CD4-positive, alpha-beta T cell (primary cell): ENCODE measurements around the gene ELMO1. TPM values are rescaled to one million over a fixed set of nuclear protein-coding genes. Genes with fewer than 3 reads are reported as not detected.

Experiments
- ATAC-seq: fragments of 200-7000 bp; cut with Tn5 transposase; one replicate; pipeline ENCODE4 v1.10.0; 2022; ENCODE audit warnings: mild to moderate bottlenecking; ENCODE audit not compliant: poor library complexity
- CTCF ChIA-PET: fragments of 350-600 bp; sonication (Branson Sonifier 250); formaldehyde crosslinking; loops from one replicate; lab custom pipeline; 2021; ENCODE audit warnings: antibody characterized with exemption, inconsistent platforms; lab: Charles Lee
- POLR2A ChIA-PET: fragments of 350-600 bp; sonication (Branson Sonifier 250); formaldehyde crosslinking; loops from one replicate; lab custom pipeline; 2021; ENCODE audit warnings: antibody characterized with exemption, inconsistent platforms; lab: Charles Lee
- DNase-seq, 14 experiments: peaks; one replicate each; pipeline ENCODE4 v3.0.0-alpha.2; 2013 to 2020; ENCODE audit warnings: mixed read lengths in 2 of 14
- H3K27ac ChIP-seq, 2 donors: one replicate each; pipeline versions ENCODE4 v1.5.1 to v1.7.0; 2013; ENCODE audit warnings: low read length in 2 of 2, low read depth in 1 of 2, mild to moderate bottlenecking in 1 of 2
- H3K27me3 ChIP-seq, 2 experiments: 1 replicate in 1 of 2; 2 replicates in 1 of 2; pipeline versions ENCODE4 v1.6.1 to v1.7.0; 2013; ENCODE audit warnings: low read length in 2 of 2, control low read depth in 1 of 2, mild to moderate bottlenecking in 1 of 2, moderate library complexity in 1 of 2; ENCODE audit not compliant: insufficient read depth in 2 of 2, control insufficient read depth in 1 of 2
- H3K36me3 ChIP-seq: one replicate; pipeline ENCODE4 v1.6.1; 2013; ENCODE audit warnings: low read length, control low read depth; ENCODE audit not compliant: insufficient read depth
- H3K4me1 ChIP-seq: one replicate; pipeline ENCODE4 v1.6.1; 2013; ENCODE audit warnings: low read length, control low read depth; ENCODE audit not compliant: insufficient read depth
- H3K4me3 ChIP-seq: one replicate; pipeline ENCODE4 v1.5.1; 2013; ENCODE audit warnings: mild to moderate bottlenecking, low read length, moderate library complexity
- H3K9me3 ChIP-seq, 2 experiments: 1 replicate in 1 of 2; 2 replicates in 1 of 2; pipeline versions ENCODE4 v1.6.1 to v1.7.0; 2013; ENCODE audit warnings: low read length in 2 of 2, mild to moderate bottlenecking in 2 of 2, control low read depth in 1 of 2, moderate library complexity in 1 of 2; ENCODE audit not compliant: control insufficient read depth in 1 of 2, insufficient read depth in 1 of 2
- H3K27ac Mint-ChIP-seq: one replicate; pipeline ENCODE4 v1.8.0; 2020; ENCODE audit warnings: mixed read lengths
- H3K27me3 Mint-ChIP-seq: one replicate; pipeline ENCODE4 v1.8.0; 2021; ENCODE audit warnings: mixed read lengths
- H3K36me3 Mint-ChIP-seq: one replicate; pipeline ENCODE4 v1.8.0; 2021; ENCODE audit warnings: low read depth, mixed read lengths
- H3K4me1 Mint-ChIP-seq: one replicate; pipeline ENCODE4 v1.8.0; 2021; ENCODE audit warnings: low read depth, mixed read lengths
- H3K4me3 Mint-ChIP-seq: one replicate; pipeline ENCODE4 v1.8.0; 2020; ENCODE audit warnings: mild to moderate bottlenecking, mixed read lengths
- H3K9me3 Mint-ChIP-seq: one replicate; pipeline ENCODE4 v1.8.0; 2020; ENCODE audit warnings: mixed read lengths
- intact Hi-C, 2 experiments: fragments of 100-400 bp; cut with DNase I in 1 of 2; cut with micrococcal nuclease in 1 of 2; formaldehyde crosslinking; loops; one replicate each; pipeline versions ENCODE4 v1.15.1 to v1.9.0; 2023 to 2025; cut with DNase I, micrococcal nuclease
- total RNA-seq, 174 experiments: library from RNA in 2 of 174; stranded (reverse) in 2 of 174; gene quantifications; one replicate each; pipeline ENCODE4 v1.2.3 and lab custom pipeline; 2021 to 2026
- TF ChIP-seq, protein P1 (sequence below): fragments of 200-600 bp; IDR thresholded peaks from one replicate; pipeline ENCODE4 v1.8.0; 2022; ENCODE audit warnings: antibody characterized with exemption, mild to moderate bottlenecking

ELMO1 gene
- total RNA-seq, 2 experiments from 2014 or later, result 117 to 120 TPM

DNA sequence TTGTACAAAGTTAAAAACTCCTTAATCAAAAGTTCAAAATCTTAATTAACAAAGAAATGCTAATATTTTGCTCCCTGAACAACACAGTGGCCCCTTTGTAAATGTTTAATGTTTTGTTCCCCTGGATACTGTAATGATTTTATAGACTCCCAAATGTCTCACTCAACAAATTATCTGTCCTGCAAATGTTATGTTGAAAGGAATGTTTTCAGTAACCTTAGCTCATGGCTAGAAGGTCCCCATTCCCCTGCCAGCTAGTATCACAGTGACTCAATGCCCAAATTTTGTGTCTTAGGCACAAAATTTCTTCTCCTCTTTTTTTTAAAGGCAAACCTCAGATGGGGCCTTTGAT is 298.9 kb downstream of the ELMO1 start:
- TF ChIP-seq, protein P1, sequence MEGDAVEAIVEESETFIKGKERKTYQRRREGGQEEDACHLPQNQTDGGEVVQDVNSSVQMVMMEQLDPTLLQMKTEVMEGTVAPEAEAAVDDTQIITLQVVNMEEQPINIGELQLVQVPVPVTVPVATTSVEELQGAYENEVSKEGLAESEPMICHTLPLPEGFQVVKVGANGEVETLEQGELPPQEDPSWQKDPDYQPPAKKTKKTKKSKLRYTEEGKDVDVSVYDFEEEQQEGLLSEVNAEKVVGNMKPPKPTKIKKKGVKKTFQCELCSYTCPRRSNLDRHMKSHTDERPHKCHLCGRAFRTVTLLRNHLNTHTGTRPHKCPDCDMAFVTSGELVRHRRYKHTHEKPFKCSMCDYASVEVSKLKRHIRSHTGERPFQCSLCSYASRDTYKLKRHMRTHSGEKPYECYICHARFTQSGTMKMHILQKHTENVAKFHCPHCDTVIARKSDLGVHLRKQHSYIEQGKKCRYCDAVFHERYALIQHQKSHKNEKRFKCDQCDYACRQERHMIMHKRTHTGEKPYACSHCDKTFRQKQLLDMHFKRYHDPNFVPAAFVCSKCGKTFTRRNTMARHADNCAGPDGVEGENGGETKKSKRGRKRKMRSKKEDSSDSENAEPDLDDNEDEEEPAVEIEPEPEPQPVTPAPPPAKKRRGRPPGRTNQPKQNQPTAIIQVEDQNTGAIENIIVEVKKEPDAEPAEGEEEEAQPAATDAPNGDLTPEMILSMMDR, result no peak
- peaks cover 12% of the 10 kb centered on the region for H3K4me1 Mint-ChIP-seq
- no peak for ATAC-seq
- no peaks in the 10 kb centered on the region for H3K27me3 Mint-ChIP-seq
- Histone ChIP-seq H3K36me3 (peaks cover 27% of the 10 kb centered on the region), H3K4me1 (no peaks in the 10 kb centered on the region), H3K9me3 (no peaks in the 10 kb centered on the region), H3K27me3 (no peaks in the 10 kb centered on the region), H3K4me3 (no peak overlapping the region), H3K27ac (no peak overlapping the region)
- H3K9me3 Mint-ChIP-seq, result no peaks in the 10 kb centered on the region
- no peak for DNase-seq
- ChIA-PET POLR2A (interaction anchor here (0.6 to 1.0 kb wide), 2 partner anchors 54 to 1083 kb away, joined by 3 read pairs; no protein-coding TSS in a partner anchor), CTCF (no interaction called here)
- peaks cover 86% of the 10 kb centered on the region for H3K36me3 Mint-ChIP-seq
- intact Hi-C loops, result no loop called here
- no peak overlapping the region for H3K4me3 Mint-ChIP-seq
- H3K27ac Mint-ChIP-seq, result peak overlapping the region; percentile 25

DNA sequence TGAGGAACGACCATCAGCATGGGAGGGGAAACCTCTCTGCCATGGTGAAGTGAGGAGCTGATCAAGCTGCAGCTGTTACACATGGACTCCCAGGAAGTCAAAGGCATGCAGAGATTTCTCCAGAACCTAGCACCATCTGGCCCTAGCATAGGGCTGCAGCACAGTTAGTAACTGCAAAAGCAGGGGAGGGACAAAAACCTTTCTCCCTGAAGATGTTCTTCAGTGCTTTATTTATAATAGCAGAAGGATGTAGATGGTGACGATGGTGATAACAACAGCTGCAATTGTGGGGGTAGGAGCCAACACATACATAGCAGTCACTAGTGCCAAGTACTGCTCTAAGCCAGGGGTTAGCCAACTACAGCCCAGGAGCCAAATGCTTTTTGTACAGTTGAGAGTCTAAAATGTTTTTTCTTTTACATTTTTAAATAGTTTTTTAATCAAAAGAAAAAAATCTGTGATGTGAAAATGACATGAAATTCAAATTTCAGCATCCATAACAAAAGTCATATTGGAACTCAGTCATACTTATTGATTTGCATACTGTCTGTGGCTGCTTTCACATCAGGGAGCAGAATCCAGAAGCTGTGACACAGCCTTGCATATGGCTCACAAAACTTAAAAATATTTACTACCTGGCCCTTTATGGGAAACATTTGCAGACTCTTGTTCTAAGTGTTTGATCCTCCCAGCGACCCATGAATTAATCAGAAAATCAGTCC is 299.5 kb downstream of the ELMO1 start:
- Histone ChIP-seq H3K4me1 (no peaks in the 10 kb centered on the region), H3K9me3 (no peaks in the 10 kb centered on the region), H3K27me3 (no peaks in the 10 kb centered on the region), H3K36me3 (peaks cover 27% of the 10 kb centered on the region), H3K27ac (no peak overlapping the region), H3K4me3 (no peak overlapping the region)
- no peaks in the 10 kb centered on the region for H3K27me3 Mint-ChIP-seq
- peak overlapping the region; percentile 33 for H3K27ac Mint-ChIP-seq
- intact Hi-C loops, result no loop called here
- no peak for ATAC-seq
- H3K36me3 Mint-ChIP-seq, result peaks cover 85% of the 10 kb centered on the region
- no peak for DNase-seq
- no peaks in the 10 kb centered on the region for H3K9me3 Mint-ChIP-seq
- H3K4me1 Mint-ChIP-seq, result peaks cover 12% of the 10 kb centered on the region
- no peak overlapping the region for H3K4me3 Mint-ChIP-seq
- CTCF ChIA-PET, result no interaction called here
- POLR2A ChIA-PET, result interaction anchor here (1.0 kb wide), 1 partner anchor 55 kb away, joined by 3 read pairs; no protein-coding TSS in a partner anchor
- TF ChIP-seq, protein P1, result no peak

DNA sequence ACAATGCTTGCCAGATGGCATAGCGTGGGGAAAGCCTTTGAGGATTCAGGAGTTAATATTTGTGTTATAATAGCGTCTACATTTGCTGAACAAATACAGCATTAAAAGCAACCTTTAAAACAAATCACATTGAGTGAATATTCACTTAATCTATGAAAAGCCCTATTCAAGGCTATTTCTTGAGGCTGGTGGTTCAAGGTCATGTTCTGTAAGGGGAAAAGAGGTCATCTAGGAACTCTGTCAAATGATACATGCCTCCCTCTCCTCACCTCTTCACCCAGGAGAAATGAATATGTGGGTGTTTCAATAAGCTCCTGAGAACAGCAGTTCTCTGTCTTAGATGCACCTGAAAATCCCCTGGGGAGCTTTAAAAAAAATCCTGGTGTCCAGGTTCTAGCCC is 303.0 kb downstream of the ELMO1 start:
- Histone ChIP-seq H3K9me3 (peaks cover 3 to 7% of the 10 kb centered on the region in 2 experiments), H3K4me3 (no peak overlapping the region), H3K27me3 (no peaks in the 10 kb centered on the region), H3K27ac (no peak overlapping the region), H3K36me3 (peaks cover 10% of the 10 kb centered on the region), H3K4me1 (no peaks in the 10 kb centered on the region)
- ATAC-seq, result no peak
- no peak for DNase-seq
- Mint-ChIP-seq H3K27ac (no peak overlapping the region), H3K4me3 (no peak overlapping the region), H3K36me3 (peaks cover 81% of the 10 kb centered on the region), H3K4me1 (peaks cover 11% of the 10 kb centered on the region), H3K9me3 (peaks cover 6% of the 10 kb centered on the region), H3K27me3 (no peaks in the 10 kb centered on the region)
- intact Hi-C loops, result no loop called here
- POLR2A ChIA-PET, result no interaction called here
- CTCF ChIA-PET, result no interaction called here
- TF ChIP-seq, protein P1, result no peak
